SU-DHL-6 (cell line): Measurements from ENCODE around the gene TBC1D16.

Source experiments
- H2AFZ ChIP-seq: fragments of 200-600 bp; sonication (generic); 2 replicates; pipeline ENCODE4 v1.6.1; 2014; ENCODE audit warnings: low read depth, mild to moderate bottlenecking, moderate library complexity, mixed read lengths, antibody characterized with exemption, low read length; ENCODE audit not compliant: severe bottlenecking
- H3F3A ChIP-seq: fragments of 200-600 bp; shearing (Covaris generic); 2 replicates; pipeline ENCODE4 v1.6.0; 2016; ENCODE audit warnings: antibody characterized with exemption, mild to moderate bottlenecking; ENCODE audit not compliant: insufficient read depth
- H3K27ac ChIP-seq: fragments of 200-600 bp; sonication (generic); 2 replicates; pipeline ENCODE4 v1.5.1; 2016; ENCODE audit warnings: low read depth, mild to moderate bottlenecking, low read length, moderate library complexity, mixed read lengths
- H3K27me3 ChIP-seq: fragments of 200-600 bp; sonication (generic), shearing (Covaris generic); 2 replicates; pipeline ENCODE4 v1.6.0; 2014; ENCODE audit warnings: mild to moderate bottlenecking, low read length
- H3K36me3 ChIP-seq: fragments of 200-600 bp; sonication (generic); 2 replicates; pipeline ENCODE4 v1.6.1; 2014; ENCODE audit warnings: mild to moderate bottlenecking, low read length, mixed read lengths
- H3K4me2 ChIP-seq: fragments of 300-600, 200-600 bp; shearing (Covaris generic), sonication (generic); 2 replicates; pipeline ENCODE4 v1.6.0; 2014; ENCODE audit warnings: low read length, low read depth, mild to moderate bottlenecking; ENCODE audit not compliant: poor library complexity, severe bottlenecking
- H3K4me3 ChIP-seq: fragments of 200-600 bp; sonication (generic); 2 replicates; pipeline ENCODE4 v1.5.1; 2014; ENCODE audit warnings: antibody characterized with exemption, low read length, mild to moderate bottlenecking, mixed read lengths; ENCODE audit not compliant: insufficient read depth, poor library complexity, severe bottlenecking
- H3K79me2 ChIP-seq: fragments of 200-600 bp; sonication (generic); 2 replicates; pipeline ENCODE4 v1.6.1; 2014; ENCODE audit warnings: mild to moderate bottlenecking, low read length, moderate library complexity; ENCODE audit not compliant: insufficient read depth
- H3K9ac ChIP-seq: fragments of 200-600 bp; sonication (generic); 2 replicates; pipeline ENCODE4 v1.7.0; 2014; ENCODE audit warnings: mild to moderate bottlenecking, low read length
- H3K9me2 ChIP-seq: fragments of 200-600 bp; sonication (generic); replicated peaks from 2 replicates; pipeline ENCODE4 v1.6.1; 2014; ENCODE audit warnings: low read length; ENCODE audit not compliant: insufficient read depth
- H3K9me3 ChIP-seq: fragments of 200-600 bp; sonication (generic); 2 replicates; pipeline ENCODE4 v1.6.1; 2014; ENCODE audit warnings: low read length, mixed read lengths; ENCODE audit not compliant: insufficient read depth
- H4K20me1 ChIP-seq: fragments of 200-600 bp; sonication (generic); 2 replicates; pipeline ENCODE4 v1.6.1; 2014; ENCODE audit warnings: low read depth, mild to moderate bottlenecking, antibody characterized with exemption, low read length, moderate library complexity, mixed read lengths
- EZH2phosphoT487 ChIP-seq: fragments of 200-600 bp; sonication (generic), shearing (Covaris generic); conservative IDR thresholded peaks from 2 replicates; pipeline ENCODE4 v1.6.1; 2018; ENCODE audit warnings: mild to moderate bottlenecking, antibody characterized with exemption, low read length, moderate library complexity, mixed read lengths
- TF ChIP-seq, protein P1 (sequence below): fragments of 200-600 bp; sonication (generic); IDR thresholded peaks from one replicate; pipeline ENCODE4 v1.5.1; 2017; ENCODE audit warnings: antibody characterized with exemption, mild to moderate bottlenecking, low read length, moderate library complexity; ENCODE audit not compliant: insufficient read depth, poor library complexity, severe bottlenecking

TBC1D16 gene

DNA sequence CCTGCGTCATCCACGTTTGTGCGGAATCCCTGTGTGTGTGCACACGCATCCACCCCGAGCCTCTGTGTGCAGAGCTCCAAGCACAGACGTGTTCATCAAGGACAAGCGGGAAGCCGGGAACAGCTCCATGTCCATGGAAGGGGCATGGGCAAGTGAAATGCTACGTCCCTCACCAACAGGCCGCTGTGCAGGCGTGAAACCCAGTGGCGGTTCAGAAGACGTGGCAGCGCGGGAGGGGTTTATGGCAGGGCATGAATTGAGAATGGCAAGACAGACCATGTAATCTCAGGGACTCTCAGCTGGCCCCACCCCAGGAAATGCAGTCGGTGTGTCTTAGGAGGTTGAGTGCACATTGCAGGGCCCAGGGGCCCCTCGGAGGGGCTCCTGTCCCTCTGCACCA lies 52.7 kb downstream of the TBC1D16 start:
- Histone ChIP-seq H3F3A (no peaks in the 10 kb centered on the region), H3K9me3 (no peaks in the 10 kb centered on the region), H3K4me3 (no peak overlapping the region), H3K27me3 (no peaks in the 10 kb centered on the region), H3K4me2 (no peak overlapping the region), H3K27ac (no peak overlapping the region), H3K36me3 (no peaks in the 10 kb centered on the region), H3K9me2 (no peaks in the 10 kb centered on the region), H3K9ac (no peak overlapping the region), H2AFZ (no peak overlapping the region), H4K20me1 (no peaks in the 10 kb centered on the region), H3K79me2 (no peaks in the 10 kb centered on the region)
- no peak for TF ChIP-seq EZH2phosphoT487
- TF ChIP-seq, protein P1, sequence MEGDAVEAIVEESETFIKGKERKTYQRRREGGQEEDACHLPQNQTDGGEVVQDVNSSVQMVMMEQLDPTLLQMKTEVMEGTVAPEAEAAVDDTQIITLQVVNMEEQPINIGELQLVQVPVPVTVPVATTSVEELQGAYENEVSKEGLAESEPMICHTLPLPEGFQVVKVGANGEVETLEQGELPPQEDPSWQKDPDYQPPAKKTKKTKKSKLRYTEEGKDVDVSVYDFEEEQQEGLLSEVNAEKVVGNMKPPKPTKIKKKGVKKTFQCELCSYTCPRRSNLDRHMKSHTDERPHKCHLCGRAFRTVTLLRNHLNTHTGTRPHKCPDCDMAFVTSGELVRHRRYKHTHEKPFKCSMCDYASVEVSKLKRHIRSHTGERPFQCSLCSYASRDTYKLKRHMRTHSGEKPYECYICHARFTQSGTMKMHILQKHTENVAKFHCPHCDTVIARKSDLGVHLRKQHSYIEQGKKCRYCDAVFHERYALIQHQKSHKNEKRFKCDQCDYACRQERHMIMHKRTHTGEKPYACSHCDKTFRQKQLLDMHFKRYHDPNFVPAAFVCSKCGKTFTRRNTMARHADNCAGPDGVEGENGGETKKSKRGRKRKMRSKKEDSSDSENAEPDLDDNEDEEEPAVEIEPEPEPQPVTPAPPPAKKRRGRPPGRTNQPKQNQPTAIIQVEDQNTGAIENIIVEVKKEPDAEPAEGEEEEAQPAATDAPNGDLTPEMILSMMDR, result no peak

DNA sequence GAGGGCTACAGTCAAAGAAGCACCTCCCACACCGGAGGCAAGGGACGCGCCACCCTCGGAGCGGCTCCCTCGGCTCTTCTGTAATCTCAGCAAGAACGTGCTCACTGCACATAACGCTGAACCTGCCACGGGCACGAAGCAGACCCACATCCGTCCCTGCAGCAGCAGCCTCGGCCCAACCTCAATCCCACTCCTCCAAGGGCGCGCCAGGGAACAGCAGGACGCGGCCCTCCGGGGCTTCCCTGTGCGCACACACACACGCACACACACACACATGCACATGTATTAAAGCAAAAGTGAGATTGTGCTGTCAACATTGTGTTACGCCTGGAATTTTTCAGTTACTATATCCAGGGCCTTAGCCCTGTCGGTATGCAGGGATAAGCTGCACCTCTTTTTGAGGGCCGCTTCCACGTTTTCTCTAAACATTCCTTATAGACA lies 54.0 kb downstream of the TBC1D16 start:
- Histone ChIP-seq H3K9me3 (no peaks in the 10 kb centered on the region), H3K36me3 (no peaks in the 10 kb centered on the region), H3K27me3 (no peaks in the 10 kb centered on the region)

DNA sequence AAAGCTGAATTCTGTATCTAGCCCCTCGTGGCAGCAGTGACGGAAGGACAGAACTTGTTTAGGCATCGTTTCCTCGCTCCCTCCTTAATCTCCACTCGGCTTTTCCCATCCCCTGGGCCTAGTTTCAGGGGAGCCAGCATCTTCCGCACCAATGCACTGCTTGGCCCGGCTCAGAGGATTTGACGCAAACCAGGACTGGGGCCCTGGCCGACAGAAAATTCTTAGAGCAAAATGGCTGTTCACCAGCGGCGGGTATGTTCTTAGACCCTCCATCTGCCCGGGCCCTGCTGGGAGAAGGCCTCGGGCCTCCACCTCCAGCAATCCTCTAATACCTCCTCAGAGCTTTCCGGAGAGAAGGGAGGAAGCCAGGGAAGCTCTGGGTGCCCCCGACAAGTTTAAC lies 54.6 kb downstream of the TBC1D16 start:
- Histone ChIP-seq H3K4me2 (no peak overlapping the region), H3F3A (no peaks in the 10 kb centered on the region), H3K36me3 (no peaks in the 10 kb centered on the region), H2AFZ (no peak overlapping the region), H3K9me2 (no peaks in the 10 kb centered on the region), H3K9ac (no peak overlapping the region), H3K9me3 (no peaks in the 10 kb centered on the region), H3K79me2 (no peaks in the 10 kb centered on the region), H3K27ac (no peak overlapping the region), H3K27me3 (no peaks in the 10 kb centered on the region), H3K4me3 (no peak overlapping the region), H4K20me1 (no peaks in the 10 kb centered on the region)
- TF ChIP-seq, protein P1, result no peak
- no peak for TF ChIP-seq EZH2phosphoT487

More for the DNA sequence above, 54.0 kb downstream of the TBC1D16 start:
- Histone ChIP-seq H3K4me2 (no peak overlapping the region), H3K9ac (no peak overlapping the region), H3K9me2 (no peaks in the 10 kb centered on the region), H2AFZ (no peak overlapping the region), H3K4me3 (no peak overlapping the region), H4K20me1 (no peaks in the 10 kb centered on the region), H3K27ac (no peak overlapping the region), H3K79me2 (no peaks in the 10 kb centered on the region), H3F3A (no peaks in the 10 kb centered on the region)
- TF ChIP-seq EZH2phosphoT487, result no peak
- TF ChIP-seq, protein P1, result no peak
